HG02970 (cell line): ENCODE data around the gene SCN11A.
"Not testable (repeated sequence)": the region's sequence is repeated elsewhere in the genome, so short reads cannot be mapped to it uniquely, and the experiment has no call there.

Experiments used
- ATAC-seq: cut with Tn5 transposase; IDR thresholded peaks from one replicate; pipeline ENCODE4 v1.9.1; 2021; ENCODE audit warnings: mild to moderate bottlenecking, moderate library complexity, moderate number of reproducible peaks; ENCODE audit not compliant: unreplicated experiment, low FRiP score

Gene SCN11A

DNA sequence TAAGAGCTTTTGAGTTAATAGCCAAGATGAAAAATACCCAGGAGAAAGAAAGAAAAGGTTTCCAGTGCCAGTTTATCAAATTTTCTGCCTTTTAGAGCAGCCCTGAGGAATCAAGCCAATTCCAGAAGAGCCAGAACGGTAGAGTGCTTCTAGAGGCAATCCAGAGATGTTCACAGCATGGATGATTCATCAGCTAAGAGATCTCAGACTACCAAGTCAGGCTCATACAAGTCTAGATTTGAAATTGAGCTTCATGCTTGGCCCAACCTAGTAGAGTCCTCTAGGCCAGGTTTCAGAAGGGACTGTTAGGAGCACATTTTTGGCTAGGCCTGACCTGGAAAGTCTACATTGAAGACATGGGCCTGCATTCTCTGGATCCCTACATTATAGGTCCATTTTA lies 15.5 kb upstream of the SCN11A start:
- no peak for ATAC-seq

GRCh38 chr3:39065197-39065596 lies 13.5 kb upstream of the SCN11A start:
- ATAC-seq, result peak; percentile 81

DNA sequence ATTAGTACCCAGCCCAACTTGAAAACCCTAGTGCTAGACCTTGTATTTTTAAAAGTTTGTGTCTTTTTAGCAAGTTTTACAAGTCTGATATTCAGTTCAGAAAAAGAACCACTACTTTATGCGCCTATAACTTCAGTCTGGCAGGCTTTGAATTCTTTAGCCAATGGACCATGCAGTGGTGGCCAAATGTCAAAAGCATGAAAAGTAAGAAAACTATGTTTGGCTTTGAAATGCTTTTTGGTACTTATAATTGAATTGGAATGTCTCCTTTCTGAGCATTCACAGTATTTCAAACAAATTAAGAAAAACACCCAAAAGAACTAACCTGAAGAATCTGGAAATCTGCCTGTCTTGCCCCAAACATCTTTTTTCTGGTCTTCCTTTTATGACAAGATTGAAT lies 12.9 kb upstream of the SCN11A start:
- ATAC-seq, result no peak

DNA sequence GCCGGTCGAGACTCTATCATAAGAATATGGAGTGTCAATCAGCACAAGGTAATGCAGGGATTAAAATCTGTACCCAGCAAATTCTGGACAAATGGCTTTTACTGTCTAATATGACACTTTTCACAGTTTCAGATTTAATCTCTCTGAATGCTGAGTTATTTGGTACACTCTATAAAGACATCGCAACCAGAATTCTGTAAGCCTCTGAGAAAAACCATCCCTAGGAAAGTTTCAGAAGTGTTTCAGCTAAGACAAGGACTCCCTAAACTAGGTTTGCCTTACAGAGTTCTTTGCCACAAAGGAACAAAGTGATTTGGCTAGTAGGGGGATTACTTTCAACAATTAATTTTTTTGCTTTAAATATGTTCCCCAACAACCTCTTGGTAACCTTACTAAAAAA lies 11.4 kb upstream of the SCN11A start:
- no peak for ATAC-seq

GRCh38 chr3:39062180-39062579 lies 10.4 kb upstream of the SCN11A start:
- no peak for ATAC-seq

DNA sequence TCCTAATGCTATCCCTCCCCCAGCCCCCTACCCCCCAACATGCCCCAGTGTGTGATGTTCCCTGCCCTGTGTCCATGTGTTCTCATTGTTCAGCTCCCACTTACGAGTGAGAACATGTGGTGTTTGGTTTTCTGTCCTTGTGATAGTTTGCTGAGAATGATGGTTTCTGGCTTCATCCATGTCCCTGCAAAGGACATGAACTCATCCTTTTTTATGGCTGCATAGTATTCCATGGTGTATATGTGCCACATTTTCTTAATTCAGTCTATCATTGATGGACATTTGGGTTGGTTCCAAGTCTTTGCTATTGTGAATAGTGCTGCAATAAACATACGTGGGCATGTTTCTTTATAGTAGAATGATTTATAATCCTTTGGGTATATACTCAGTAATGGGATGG lies 9.5 kb upstream of the SCN11A start:
- ATAC-seq, result not testable (repeated sequence)

DNA sequence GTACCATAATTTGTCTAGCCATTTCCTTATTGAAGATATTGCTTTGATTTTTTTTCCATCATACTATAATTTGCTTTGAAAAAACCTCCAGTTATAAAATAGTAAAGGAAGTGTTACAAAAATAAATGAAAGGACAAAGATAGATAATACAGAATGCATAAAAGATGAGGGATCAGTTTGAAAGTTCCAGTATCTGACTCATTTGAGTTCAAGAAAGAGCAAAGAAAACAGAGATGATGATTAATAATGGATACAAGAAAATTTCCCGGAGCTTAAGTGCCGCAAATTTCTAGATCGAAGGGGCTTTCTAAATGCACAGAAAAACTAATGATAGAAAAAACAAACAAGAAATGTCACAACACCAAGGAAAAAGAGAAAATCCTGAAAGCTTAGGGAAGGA lies 4.4 kb upstream of the SCN11A start:
- no peak for ATAC-seq

DNA sequence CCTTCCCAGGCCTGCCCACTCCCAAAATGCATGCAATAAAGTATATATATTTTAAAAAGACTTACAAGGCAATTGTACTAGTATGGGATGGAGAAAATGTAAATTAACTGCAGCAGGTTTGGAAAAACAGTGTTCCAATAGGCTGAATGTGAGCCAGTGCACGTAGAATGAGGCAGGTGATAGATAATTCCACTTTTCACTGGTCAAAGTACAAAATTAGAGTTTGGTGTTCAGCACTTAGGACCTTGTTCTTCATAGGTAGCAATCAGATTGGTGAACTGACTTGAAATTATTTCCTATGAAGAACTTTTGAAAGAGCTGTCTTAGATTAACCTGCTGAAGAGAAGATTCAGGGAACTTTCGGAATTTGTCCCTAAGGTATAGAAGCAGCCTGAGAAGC lies 2.0 kb upstream of the SCN11A start:
- ATAC-seq, result no peak

- ATAC-seq, result no peak
Observed at GRCh38 chr3:39052583-39052982, 839 bp upstream of the SCN11A start.

DNA sequence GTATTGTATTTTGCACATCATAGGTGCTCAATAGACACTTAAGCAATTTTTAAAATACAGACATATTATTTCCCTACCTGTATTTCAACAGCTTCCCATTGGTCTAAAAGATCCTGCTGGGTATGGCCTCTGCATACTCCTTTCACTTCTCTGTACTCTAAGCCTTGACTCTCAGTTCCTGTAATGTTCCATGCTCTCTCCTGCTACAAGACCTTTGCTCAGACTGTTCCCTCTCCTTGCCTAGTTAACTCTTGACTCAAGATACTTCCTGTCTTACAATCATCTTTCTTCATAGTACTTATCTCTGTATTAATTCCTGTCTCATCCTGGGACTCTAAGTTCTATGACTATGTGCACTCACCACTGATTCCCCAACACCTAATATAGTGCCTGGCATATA lies 1.7 kb downstream of the SCN11A start:
- no peak for ATAC-seq

GRCh38 chr3:39038165-39038564 lies 13.6 kb downstream of the SCN11A start:
- no peak for ATAC-seq

DNA sequence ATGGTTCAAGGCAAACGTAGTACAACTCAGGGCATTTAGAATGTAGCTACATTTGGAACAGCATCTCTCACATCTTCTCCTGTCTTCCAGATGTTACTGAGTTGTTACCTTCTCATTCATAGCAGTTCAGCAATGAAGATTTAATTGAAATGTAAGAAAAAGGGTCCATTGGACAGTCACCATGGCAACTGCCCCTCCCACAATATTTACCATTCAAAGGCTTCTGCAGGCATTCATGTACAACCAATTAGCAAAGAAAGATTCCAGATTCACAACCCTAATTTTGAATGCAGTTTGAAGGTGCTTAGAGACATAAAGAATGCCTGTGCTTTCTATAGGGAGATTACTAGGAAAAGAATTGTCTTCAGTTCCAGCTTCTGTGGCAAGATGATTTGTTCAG lies 22.2 kb downstream of the SCN11A start:
- ATAC-seq, result no peak

- ATAC-seq, result no peak
Observed at GRCh38 chr3:39028546-39028945, 23.2 kb downstream of the SCN11A start.

- ATAC-seq, result no peak
Observed at GRCh38 chr3:39025222-39025970, 26.3 kb downstream of the SCN11A start.

DNA sequence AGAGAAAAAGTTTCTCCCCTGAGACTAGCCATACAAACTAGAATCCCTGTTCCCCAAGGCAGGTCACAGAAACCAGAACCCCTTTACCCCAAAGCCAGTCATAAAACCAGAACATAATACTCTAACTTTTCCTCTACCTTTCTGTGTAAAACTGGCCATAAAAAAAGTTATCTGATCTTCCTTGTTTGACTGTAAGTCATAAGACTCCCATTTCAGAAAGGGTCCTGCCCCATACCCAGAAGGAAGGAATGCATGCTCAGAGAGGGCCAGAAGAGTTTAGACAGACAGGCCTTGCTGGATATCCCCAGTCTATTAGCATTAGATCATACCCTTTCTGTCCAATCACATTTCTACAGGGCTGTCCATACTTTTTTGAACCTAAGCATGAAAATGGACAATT lies 27.2 kb downstream of the SCN11A start:
- no peak for ATAC-seq

DNA sequence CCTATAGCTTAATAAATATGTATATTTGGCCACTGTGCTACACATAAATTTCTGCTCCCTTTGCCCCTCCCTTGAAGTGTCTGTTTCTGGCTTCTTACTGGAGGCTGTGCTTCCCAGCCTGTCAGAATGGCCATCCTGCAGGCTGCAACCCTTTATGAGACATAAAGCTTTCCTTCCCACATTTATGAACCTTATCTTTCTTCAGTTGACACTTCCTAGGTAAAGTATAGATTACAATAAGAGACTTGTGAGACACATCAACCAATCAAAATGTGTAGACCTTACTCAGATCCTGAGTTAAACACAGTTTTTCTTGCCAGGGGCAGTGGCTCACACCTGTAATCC lies 29.5 kb downstream of the SCN11A start:
- ATAC-seq, result no peak

- ATAC-seq, result no peak
Observed at GRCh38 chr3:39021465-39022285, 30.1 kb downstream of the SCN11A start.

- no peak for ATAC-seq
Observed at GRCh38 chr3:39021029-39021428, 30.7 kb downstream of the SCN11A start.

GRCh38 chr3:39019299-39019698 lies 32.4 kb downstream of the SCN11A start:
- ATAC-seq, result no peak

DNA sequence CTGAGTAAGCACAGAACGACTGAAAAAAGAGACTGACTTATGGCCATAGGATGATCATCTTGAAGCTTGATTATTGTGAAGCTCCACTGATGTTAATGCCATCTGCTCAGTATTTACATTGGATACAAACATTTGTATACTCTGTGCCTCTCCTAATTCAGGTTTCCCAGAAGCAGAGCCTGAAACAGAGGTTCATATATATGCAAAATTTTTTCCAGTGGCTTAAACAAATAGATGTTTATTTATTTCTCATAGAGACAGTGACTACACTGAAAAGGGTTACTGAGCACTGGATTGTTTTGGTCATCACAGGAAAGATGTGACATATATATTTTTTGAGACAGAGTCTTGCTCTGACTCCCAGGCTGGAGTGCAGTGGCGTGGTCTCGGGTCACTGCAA lies 36.3 kb downstream of the SCN11A start:
- ATAC-seq, result no peak

GRCh38 chr3:39013921-39014509 lies 37.7 kb downstream of the SCN11A start:
- no peak for ATAC-seq

- ATAC-seq, result no peak
Observed at GRCh38 chr3:39013289-39013688, 38.5 kb downstream of the SCN11A start.
